Measurements from ENCODE around the gene MLXIPL.
"Not testable (repeated sequence)": the region's sequence is repeated elsewhere in the genome, so short reads cannot be mapped to it uniquely, and the experiment has no call there.

Gene MLXIPL

DNA sequence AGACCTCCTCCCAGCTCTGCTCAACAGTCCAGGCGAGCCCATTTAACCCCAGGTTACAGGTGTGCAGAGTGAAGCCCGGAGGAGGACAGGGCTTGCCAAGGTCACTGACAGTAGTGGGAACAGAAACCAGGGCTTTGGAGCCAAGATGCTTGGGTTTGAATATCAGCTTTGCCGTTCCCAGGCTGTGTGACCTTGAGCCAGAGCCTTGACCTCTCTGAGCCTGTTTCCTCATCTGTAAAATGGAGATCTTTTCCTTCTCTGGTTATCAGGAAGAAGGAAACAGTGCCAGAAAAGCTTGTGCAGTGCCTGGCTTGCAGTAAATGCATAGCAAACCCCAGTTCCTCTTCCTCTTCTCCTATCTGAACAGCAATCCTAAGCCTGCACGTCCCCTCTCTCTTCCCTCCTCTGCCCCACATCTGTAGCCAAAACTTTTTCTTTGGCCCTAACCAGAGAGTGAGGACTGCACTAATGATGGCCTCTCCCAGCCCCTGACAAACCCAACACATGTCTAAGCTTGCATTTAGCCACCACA is 21.4 kb upstream of the MLXIPL start:
- no peak for DNase-seq

DNA sequence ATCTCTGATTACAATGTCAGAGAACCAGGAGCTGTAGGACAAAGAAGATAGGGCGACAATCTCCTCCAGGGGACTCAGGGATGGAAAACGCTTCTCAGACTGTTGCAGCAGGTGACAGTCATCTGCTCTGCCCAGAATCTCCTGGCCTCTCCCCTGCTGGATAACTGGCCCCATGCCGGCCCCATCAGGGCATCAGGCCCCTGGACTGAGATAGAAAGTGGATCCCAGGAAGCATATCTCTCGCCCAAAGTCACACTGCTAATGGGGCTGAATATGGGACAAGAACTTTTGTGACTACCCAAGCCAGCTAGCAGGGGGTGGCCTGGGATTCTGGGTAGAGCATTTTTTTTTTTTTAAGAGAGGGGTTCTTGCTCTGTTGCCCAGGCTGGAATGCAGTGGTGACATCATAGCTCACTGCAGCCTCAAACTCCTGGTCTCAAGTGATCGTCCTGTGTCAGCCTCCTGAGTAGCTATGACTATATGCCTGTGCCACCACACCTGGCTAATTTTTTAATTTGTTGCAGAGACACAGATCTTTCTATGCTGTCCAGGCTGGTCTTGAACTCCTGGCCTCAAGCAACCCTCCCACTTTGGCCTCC is 20.5 kb upstream of the MLXIPL start:
- DNase-seq: no peak

DNA sequence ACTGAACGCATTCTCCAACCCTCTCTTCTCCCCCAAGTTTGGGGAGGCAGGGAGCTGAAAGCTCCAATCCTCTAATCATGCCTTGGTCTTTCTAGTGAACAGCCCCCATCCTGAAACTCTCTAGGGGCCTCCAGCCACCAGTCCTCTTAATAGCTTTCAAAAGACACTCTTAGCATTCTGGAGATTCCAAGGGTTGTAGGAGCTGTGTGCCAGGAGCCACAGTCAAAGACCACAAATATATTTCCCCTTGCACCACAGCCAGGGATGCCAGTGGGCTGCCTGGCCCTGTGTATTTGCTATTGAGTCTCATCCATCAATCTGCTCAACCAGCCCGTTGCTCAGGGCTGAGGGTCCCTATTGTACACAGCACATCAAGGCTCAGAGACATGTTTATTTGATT is 18.5 kb upstream of the MLXIPL start:
- DNase-seq: no peak

DNA sequence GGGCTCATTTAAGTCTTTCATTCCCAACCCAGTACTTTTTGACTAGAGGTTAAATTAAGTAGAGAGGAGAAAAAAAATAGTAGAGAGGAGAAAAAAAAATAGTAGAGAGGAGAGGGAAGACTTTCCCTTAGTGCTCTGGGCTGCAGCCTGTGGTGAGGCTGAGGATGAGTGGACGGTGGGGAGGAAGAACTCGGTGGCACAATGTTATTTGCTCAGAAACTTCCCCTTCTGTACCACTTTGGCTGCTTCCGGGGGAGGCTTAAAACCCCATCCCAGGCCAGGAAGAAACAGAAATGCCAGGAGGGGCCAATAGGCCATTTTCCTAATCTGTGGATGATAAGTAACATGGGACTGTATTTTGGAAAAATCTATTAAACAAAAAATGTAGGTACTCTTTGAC is 14.6 kb upstream of the MLXIPL start:
- DNase-seq: no peak

DNA sequence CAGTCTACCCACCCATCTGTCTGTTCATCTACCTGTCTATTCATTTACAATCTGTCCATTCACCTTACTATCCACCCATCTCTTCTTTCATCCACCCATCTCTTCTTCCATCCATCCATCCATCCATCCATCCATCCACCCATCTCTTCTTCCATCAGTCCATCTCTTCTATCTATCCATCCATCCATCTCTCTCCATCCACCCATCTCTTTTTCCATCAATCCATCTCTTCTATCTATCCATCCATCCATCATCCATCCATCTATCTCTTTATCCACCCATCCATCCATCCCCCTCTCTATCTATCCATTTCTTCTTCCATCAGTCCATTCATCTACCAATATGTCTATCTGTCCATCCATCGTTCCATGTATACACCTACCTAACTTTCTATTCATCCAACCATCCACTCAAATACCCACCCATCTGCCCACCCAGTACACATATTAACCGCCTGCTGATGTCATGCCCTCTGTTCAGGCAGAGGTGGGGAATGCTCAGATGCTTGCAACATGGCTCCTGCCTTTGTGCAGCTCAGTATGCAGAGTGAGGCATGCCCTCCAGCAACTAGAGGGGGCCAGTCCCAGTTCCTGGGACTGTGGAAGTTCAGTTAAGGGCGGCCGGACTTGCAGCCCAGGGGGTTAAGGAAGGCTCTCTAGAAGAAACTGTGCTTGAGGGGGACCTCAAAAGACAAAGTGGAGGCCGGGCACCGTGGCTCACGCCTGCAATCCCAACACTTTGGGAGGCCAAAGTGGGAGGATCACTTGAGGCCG is 11.3 kb upstream of the MLXIPL start:
- DNase-seq: no peak

DNA sequence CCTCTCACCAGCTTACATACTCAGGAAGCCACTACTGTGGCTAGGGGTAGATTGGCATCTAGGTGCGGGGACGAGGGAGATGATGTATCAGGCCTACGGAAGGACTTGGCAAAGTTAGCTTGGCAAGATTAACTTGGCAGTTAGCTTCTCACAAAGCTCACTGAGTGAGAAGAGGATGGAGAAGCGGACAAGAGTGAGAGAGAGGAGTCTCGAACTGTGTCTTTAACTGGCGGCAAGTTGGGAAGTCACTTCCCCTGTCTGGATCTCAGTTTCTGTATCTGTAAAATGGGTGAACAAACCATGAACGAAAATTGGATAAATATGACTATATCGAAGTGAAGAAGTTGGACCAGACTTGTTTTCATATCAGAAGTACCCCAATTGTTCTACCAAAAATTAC is 9.5 kb upstream of the MLXIPL start:
- no peak for DNase-seq

DNA sequence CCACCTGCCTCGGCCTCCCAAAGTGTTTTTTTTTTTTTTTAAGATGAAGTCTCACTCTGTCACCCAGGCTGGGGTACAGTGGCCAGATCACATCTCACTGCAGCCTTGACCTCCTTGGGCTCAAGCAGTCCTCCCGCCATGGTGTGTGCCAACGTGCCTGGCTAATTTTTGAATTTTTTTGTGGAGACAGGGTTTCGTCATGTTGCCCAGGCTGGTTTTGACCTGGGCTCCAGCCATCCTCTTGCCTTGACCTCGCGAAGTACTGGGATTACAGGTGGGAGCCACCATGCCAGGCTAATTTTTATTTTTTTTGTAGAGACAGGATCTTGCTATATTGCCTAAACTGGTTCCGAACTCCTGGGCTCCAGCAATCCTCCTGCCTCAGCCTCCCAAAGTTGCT is 9.0 kb upstream of the MLXIPL start:
- DNase-seq: no peak

DNA sequence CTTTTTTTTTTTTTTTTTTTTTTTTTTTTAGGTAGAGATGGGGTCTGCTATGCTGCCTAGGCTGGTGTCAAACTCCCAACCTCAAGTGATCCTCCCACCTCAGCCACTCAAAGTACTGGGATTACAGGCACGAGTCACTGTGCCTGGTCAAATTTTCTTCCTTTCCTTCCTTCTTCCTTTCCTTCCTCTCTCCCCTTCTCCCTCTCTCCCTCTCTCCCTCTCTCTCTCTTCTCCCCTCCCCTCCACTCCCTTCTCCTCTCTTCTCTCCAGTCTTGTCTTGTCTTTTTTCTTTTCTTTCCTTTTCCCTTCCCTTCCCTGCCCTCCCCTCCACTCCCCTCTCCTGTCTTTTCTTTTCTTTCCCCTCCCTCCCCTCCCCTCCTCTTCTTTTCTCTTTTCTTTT is 7.2 kb upstream of the MLXIPL start:
- DNase-seq: no peak

DNA sequence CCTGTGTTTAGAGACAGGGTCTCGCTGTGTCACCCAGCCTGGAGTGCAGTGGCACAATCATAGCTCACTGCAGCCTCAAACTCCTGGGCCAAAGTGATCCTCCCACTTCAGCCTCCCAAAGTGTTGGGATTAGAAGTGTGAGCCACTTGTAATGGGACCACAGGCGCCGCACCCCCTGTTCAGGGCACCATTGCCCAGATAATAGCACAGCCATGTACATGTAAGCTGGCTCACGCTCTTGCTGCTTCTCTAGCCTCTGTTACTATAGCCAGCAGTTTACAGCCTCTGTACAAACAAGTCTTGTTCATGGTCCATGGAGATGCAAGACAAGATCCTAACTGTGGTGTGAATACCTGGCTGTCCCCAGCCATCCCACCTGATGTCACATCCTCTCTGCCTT is 4.2 kb upstream of the MLXIPL start:
- DNase-seq: no peak

DNA sequence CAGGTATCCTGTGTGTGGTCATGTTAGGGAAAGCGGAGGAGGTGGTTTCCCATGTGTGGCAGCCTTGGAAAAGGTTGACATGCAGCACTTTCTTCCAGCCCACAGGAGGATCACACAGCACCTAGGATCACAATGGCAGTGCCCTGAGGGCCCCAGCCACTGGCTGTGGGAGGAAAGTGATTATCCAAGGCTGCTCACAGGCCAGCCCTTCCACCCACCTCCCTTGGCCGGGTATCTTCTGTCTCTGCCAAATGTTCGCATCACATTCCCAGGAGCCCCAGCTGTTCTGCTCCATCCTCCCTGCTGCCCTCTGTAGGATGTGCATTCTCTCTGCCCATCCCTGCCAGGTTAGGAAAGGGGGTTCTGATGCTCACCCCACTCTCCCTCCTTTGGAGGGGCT is 2.5 kb upstream of the MLXIPL start:
- no peak for DNase-seq

DNA sequence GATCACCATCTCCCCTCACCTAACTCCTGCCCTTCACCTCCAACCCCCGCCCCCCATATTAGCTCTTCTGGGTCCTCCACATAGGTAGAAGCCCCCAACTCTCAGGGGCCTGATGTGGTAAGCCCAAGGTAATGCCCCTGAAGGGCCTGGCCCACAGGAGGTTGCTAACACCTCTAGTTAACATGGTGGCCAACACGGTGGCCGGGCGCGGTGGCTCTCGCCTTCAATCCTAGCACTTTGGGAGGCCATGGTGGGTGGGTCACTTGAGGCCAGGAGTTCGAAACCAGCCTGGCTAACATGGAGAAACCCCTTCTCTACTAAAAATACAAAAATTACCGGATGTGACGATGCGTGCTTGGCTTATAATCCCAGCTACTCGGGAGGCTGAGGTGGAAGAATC is 954 bp upstream of the MLXIPL start:
- no peak for DNase-seq

DNA sequence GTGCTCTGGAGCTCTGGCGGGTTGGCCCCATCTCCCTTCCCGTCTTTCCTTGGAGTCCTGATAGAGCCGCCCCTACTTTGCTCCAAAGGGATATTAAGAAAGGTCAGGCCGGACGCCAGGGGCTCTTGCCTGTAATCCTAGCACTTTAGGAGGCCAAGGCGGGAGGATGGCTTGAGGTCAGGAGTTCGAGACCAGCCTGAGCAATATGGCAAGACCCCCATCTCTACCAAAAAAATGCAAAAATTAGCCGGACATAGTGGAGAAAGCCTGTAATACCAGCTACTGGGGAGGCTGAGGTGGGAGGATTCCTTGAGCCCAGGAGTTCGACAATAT is 313 bp upstream of the MLXIPL start:
- no peak for DNase-seq

DNA sequence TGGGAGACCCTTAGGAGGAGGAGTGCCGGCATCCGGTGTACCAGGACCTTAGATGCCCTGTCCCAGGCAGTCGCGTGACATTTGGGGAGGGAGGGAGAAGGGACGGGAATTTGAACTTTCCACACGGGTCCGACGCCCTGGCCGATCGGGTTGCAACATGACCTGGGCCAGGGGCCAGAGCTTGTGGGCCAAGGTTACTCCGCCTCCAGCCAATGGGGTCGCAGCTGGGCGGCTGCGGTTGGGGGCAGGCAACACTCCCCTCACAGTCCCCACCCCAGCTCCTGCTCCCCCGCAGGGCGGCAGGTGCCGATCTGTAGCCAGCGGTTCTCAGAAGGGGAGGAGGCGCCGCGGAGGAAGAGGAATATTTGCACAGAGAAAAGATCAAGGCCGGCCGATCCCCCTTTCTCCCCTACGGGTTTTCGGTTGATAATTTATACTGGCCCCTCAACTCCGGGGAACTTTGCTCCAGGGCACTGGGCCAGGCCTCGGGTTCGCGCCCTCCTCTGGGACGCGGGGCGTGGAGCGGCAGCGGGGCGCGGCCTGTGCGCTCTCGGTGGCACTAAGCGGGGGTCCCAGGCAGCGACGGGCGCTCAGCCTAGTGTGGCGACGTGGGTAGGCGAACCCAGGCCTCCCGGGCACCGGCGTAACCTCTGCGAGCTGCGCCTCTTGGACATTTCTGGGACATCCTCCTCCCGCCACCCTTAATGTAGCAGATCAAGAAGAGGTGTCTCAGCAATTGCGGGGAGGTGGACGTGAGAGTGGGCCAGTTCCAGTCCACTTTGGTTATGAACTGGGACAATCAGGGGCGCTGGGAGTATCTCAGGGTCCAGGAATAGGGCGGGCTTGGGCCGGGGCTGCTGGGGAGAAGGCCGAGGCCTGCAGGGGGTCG is 1.2 kb downstream of the MLXIPL start:
- DNase-seq: no peak

DNA sequence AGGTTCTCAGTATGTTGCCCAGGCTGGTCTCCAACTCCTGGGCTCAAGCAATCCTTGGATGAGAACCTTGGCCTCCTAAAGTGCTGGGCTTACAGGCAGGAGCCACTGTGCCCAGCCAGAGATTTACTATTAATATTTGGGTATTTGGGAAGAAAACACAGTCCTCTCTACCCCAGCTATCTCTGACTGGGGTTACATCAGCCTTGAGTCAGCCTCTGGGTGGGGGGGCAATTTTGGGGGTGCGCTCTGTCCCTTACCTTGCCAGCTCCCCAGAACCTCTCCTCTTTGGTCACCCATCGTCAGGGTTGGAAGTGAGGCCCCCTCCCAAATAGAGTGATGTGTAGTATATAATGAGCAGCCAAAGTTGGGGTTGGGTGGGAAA is 1.8 kb downstream of the MLXIPL start:
- no peak for DNase-seq

DNA sequence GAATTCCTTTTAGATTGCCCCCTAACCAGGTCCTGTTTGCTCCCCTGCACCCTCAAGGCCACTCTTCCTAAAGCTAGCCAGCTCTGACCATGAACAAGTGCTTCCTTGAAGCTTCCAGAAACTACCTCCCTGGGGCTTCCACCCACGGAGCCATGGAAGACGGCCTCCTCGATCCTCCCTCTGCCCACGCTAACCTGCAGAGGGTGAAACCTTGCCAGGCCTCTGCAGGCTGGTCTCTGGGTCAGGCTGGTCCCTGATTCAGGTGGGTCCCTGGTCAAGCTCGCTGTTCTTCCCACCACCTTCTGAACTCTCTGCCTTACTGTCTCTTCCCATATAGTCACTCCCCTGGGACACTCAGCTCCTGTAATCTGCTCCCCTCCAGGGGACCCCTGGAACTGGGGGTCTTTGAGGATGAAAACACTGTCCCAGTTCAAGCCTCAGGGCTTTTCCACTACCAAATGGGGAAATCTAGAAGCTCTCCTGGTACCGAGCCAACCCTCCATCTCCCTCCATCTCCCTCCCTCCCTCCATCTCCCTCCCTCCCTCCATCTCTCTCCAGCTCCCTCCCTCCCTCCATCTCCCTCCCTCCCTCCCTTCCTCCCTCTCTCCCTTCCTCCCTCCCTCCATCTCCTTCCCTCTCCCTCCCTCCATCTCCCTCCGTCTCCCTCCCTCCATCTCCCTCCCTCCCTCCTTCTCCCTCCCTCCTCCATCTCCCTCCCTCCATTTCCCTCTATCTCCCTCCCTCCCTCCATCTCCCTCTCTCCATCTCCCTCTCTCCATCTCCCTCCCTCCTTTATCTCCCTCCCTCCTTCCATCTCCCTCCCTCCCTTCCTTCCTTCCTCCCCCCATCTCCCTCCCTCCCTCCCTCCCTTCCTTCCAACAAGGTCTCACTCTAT is 2.9 kb downstream of the MLXIPL start:
- no peak for DNase-seq

DNA sequence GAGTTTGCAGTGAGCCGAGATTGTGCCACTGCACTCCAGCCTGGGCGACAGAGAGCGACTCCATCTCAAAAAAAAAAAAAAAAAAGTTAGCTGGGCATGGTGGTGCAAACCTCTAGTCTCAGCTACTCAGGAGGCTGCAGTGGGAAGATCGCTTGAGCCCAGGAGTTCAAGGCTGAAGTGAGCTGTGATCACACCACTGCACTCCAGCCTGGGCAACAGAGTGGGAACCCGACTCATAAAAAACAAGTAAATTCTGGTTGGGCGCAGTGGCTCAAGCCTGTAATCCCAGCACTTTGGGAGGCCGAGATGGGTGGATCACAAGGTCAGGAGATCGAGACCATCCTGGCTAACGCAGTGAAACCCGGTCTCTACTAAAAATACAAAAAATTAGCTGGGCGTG is 4.9 kb downstream of the MLXIPL start:
- DNase-seq: not testable (repeated sequence)

DNA sequence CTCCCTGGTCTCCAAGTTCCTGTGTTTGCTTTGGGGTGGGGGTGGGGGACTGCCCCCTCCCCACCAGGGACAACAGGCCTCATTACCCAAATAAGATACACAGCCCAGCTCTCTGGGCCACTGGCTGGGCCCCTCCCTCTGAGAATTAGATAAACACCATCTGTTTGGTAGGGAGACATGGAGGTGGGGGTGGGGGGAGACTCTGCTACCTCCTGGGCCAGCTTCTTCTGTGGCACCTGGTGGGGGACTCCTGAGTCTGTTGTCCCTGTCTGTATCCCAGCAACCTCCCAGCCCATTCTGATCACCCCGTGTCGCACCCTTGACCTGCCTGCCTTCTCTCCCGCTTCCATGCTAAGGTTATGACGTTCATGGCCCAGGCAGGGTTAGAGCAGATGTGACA is 5.8 kb downstream of the MLXIPL start:
- no peak for DNase-seq

DNA sequence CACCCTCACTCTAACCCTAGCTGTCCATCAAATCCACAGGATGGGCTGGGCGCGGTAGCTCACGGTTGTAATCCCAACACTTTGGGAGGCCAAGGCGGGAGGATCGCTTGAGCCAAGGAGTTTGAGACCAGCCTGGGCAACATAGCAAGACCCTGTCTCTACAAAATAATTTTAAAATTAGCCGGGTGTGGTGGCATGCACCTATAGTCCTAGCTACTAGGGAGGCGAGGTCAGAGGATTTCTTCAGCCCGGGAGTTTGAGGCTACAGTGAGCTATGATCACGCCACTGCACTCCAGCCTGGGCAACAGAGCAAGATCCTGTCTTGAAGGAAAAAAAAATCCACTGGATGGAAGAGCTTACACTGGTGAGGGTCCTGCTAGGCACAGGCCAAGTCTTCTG is 6.8 kb downstream of the MLXIPL start:
- not testable (repeated sequence) for DNase-seq

DNA sequence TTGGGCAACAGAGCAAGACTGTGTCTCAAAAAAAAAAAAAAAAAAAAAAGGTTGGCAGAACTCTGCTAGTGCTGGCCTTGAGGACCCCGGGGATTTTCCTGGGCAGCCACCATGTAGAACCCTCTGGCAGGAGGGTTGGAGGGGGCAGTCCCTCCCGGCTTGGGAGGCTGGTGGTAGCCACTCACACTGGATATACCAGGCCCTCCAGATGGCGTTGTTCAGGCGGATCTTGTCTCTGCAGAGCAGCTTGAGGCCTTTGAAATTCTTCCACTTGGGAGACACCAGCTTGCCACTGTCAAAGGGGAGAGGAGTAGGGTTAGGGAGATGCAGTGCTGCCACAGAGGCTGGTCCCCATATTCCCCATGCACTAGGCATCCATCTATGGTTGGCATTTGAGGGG is 8.4 kb downstream of the MLXIPL start:
- DNase-seq: no peak

DNA sequence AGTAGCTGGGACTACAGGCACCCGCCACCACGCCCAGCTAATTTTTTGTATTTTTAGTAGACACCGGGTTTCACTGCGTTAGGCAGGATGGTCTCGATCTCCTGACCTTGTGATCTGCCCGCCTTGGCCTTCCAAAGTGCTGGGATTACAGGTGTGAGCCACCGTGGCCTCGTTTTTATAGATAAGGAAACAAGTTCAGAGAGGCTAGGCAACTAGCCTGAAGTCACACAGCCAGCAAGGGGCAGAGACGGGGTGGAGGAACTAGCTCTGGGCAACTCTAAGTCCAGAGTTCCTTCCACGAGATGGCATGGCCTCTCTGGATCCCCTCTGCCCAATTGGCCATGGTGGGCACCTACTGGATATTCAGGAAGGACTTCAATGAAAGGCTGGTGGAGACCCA is 9.4 kb downstream of the MLXIPL start:
- not testable (repeated sequence) for DNase-seq

DNA sequence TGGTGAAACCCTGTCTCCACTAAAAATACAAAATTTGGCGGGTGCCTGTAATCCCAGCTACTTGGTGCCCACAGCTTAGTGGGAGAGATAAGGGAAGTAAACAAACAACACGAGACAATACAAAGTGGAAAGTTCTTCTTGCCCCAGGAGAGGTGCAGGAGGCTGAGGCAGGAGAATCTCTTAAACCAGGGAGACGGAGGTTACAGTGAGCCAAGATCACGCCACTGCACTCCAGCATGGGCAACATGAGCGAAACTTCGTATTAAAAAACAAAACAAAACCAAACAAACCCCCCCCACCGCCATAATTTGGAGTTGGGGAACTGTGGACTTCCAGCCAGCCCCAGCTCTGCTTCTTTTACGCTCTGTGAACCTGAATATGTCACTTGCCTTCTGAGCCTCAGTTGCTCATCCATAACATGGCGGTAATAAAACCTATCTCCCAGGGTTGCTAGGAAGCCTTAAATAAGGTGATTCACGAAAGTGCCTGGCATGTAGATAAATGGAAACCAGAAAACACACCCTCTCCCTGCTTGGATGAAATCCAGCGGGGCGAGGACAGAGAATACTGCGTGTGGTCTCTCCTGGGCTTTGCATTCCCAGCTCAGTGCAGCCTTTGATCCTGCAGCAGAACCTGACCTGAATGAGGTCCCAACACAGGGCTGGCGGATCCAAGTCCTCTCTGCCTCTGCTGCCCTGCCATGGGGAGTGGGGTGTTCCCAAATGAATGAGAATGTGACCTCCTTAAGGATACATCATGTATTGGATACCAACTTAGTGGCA is 10.2 kb downstream of the MLXIPL start:
- no peak for DNase-seq
